HG03066 (cell line): ENCODE data around the gene CDK14.

ENCODE experiments used
- ATAC-seq: cut with Tn5 transposase; IDR thresholded peaks from one replicate; pipeline ENCODE4 v1.9.1; 2021; ENCODE audit warnings: low read depth; ENCODE audit not compliant: unreplicated experiment

CDK14 gene

DNA sequence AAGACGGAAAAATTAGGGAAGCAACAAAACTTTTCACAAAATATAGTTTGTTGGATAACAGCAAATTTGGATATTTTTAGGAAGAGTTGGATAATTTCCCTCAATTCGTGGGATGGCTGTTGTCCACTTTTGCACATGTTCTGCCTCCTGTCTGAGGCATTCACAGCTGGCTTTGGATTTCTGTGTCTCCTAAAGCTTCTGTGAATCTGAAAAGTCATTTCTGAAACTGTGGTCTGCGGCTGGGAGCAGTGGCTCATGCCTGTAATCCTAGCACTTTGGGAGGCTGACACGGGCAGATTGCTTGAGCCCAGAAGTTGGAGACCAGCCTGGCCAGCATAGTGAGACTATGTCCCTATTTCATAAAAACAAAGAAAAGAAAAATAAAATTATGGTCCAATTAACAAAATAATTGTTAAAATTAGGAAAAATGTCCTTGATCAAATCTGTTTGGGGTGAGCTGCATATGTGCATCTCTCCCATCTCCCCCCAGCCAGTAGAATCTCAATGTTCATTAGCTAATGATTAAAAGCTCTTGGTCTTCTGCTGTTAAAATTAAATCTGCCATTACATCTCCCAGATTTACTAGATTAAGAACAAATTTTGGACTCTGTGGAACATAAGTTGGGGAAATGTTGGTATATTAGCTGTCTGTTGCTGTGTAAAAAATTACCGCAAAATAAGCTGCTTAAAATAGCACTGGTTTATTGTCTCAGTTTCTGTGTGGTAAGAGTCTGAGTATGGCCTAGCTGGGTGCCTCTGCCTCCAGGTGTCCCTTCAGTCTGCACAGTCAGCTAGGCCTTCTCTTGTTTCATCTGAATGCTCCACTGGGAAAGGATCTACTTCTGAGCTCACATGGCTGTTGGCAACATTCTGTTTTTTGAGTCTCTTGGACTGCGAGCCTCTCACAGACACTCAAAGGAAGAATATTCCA lies 336.1 kb downstream of the CDK14 start:
- ATAC-seq: peak; percentile 98

- no peak for ATAC-seq
Observed at GRCh38 chr7:90933041-90933440, 336.9 kb downstream of the CDK14 start.

DNA sequence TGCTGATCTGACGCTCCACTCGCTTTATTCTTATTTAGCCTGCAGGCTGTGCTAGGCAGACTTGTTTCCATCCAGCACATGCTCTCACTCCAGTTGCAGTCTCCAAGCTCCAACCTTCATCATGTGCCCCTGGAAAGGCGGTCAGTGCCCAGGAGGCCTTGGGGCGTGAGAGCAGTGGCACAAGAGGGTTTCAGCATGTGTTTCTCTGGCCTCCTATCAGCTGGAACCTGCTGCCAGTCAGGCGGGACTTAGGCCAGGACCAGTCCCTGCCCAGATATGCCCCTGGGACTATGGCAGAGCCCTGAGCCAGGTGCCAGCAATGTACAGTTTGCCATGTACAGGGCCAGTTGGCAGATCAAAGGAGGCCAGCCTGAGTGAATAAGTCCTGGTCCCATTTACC lies 337.9 kb downstream of the CDK14 start:
- no peak for ATAC-seq

DNA sequence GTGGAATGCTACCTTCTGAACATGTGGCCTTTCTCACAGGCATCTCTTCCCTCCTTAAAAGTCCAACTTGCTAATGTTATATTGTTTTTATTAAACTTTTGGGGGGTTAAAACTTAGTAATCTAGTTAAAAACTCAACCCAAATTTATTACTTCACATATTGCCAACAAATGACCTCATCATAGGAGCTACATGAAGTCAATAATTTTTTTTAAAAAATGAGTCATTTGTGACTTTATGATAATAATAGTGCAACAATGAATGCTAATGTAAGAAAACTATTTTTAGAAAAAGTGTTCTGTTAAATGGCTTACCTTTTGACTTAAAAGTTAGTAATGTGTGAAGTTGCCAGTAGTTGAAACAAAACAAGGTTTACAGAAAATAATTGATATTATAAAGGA lies 342.2 kb downstream of the CDK14 start:
- no peak for ATAC-seq

DNA sequence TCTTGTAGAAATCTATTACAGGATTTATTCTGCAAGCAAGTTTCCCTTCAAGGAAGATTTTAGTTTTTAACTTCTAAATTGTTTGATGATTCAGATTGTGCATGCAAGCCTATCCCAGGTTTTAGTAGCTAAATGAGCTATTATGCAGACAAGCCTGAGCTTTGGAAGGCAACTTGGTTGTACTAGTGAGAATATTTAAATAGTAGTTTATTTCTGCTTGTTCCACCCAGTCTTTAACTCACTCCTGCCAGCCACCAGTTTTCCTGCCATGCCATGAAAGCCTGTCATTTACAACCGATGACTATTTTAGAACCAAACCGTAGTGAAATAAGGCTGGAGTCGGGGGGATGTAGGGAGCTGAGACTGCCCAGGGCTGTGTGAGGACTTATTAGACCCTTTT lies 343.5 kb downstream of the CDK14 start:
- ATAC-seq: no peak

DNA sequence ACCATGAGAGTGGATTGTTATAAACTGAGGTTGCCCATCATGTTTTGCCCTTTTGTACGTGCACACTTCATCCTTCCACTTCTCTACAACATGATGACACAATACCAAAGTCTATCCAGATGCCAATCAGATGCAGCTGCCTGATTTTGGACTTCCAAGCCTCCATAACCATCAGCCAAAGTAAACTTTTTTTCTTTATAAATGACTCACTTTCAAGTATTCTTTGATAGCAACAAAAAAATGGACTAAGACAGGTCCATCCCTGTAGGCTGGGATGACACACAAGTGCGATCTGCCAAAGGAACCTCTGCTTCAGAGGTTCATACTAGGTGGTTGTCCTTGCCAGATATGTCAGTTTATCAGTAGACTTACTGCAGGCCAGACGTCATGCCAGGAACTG lies 347.9 kb downstream of the CDK14 start:
- no peak for ATAC-seq

GRCh38 chr7:90945104-90945787 lies 349.1 kb downstream of the CDK14 start:
- no peak for ATAC-seq

GRCh38 chr7:90946730-90947501 lies 350.8 kb downstream of the CDK14 start:
- ATAC-seq: no peak

DNA sequence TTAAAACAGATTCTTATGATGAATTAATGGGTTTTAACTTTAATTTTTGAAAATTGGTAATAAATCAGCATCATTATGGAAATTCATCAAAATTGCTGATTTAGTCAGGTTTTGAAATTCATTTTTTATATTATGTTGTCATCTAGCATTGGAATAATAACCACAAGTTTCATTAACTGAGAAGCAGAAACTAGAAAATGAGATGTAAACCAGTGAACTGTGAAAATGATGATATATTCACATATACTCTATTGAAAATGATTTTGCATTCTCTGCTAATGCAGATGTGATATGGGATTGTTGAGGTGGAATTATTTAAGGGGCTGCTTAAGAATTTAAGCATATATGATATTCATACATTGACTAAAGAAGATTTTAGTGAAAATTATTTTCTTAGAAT lies 352.0 kb downstream of the CDK14 start:
- ATAC-seq: no peak

DNA sequence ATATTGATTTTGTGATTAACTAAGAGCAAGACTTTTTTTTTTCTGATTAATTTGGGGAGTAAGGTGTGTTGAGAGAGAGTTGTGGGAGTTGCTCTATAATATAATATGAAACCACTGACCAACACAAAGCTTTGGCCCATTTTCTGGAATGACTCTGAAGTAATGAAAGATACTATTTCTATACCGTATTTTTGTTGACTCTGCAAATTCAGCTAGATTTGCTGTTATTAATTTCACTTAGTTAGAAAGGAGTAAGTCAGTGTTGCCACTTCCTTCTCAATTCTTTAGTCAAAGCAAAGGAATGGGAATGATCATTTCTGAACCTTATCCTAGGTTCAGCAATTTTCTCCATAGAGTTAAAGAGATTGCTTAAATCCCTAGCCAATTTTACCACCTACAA lies 355.1 kb downstream of the CDK14 start:
- no peak for ATAC-seq

DNA sequence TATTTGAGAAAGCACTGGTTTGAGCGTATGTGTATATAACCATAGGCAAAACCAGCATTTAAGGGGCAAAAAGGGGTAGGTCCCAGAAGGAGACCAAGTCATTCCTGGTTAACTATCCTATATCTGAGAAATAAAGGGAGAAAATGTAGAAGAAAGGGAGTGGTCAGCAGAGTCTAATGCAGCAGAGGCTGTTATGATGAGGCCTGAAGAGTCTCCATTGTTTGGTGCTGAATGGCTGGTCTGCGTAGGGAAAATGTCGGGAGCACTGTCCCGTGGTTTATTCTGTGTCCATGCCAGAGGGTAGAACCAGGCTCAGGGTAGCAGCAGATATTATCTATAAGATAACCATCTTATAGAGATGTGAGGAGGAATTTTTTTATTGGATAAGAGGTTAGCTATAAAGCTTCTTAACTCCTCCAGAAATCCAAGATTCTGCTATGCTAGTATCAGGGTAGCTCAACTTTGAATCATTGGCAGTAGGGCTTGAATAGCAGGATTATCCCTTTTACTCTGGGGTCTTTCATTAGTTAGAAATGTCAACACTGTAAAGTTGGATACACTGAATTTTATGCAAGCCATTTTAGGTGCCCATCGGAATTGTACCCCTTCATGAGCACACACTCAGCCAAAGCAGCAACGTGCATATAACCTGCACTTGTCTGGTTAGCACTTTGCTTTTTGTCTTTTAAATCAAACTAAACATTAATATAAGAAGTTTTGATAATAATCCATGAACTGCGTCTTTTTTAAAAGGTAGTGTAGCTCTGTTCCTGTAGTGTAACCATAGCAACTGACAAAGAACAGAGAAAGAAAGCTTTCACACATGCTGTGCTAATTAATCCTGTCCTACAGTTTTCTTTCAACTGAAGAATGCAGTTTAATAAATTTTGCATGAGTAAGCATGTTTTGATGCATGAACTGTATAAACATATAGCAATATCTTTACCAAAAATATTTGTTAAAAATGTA lies 356.1 kb downstream of the CDK14 start:
- no peak for ATAC-seq

DNA sequence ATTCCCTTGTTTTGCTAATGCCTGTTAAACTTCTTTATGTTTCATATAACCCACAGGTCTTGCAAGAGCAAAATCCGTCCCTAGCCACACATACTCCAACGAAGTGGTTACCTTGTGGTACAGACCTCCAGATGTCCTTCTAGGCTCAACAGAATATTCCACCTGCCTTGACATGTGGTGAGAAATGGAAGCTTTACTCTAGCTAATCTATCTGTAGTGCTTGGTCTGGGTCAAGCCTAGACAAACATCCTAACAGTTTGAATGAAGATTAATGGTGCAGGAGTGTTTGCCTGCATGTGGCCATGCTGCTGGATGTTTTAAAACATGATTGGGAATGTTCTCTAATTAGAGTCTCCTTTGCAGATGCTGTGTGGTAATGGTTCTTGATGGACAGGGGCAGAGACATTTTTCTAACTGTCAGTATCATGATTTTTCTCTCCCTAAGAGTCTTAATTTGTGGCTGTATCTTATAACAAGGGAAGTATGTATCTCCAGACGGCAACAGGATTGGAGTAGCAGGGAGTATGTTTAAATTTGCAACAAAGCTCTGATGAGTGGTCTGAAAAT lies 359.6 kb downstream of the CDK14 start:
- no peak for ATAC-seq

GRCh38 chr7:90957883-90958282 lies 361.8 kb downstream of the CDK14 start:
- ATAC-seq: no peak

GRCh38 chr7:90958647-90959046 lies 362.5 kb downstream of the CDK14 start:
- no peak for ATAC-seq

GRCh38 chr7:90961037-90961725 lies 365.1 kb downstream of the CDK14 start:
- no peak for ATAC-seq

GRCh38 chr7:90965211-90965610 lies 369.1 kb downstream of the CDK14 start:
- no peak for ATAC-seq

DNA sequence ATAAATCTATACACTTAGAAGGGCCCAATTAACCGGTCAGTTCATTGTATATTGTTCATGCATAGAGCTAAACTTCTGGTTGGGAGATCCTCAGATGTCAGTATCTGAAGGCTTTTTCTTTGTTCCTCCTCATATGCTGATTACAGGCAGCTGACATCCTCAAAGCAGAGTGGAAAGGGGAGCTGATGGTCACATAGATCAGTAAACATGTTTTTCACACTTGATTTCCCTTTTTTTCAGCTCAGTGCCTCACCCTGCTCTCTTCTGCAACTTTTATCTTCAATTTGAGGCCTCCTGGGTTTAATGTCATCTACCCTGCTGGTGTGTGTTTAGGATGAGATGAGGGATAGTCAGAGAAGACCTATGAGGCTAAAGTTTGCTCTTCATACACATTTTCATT lies 370.2 kb downstream of the CDK14 start:
- ATAC-seq: no peak

- ATAC-seq: no peak
Observed at GRCh38 chr7:90968871-90969270, 372.8 kb downstream of the CDK14 start.

- no peak for ATAC-seq
Observed at GRCh38 chr7:90972906-90973550, 376.9 kb downstream of the CDK14 start.
